CMK (cell line): Measurements from ENCODE around the gene NME4.

Experiments
- DNase-seq: peaks from one replicate; pipeline ENCODE4 v3.0.0-alpha.2; 2010; ENCODE audit warnings: low read depth

NME4 gene

GRCh38 chr16:363766-364490 is 33.1 kb upstream of the NME4 start:
- no peak for DNase-seq

GRCh38 chr16:364595-365491 is 32.2 kb upstream of the NME4 start:
- no peak for DNase-seq

GRCh38 chr16:366476-366875 is 30.5 kb upstream of the NME4 start:
- no peak for DNase-seq

- no peak for DNase-seq
These were observed 29.6 kb upstream of the NME4 start for GRCh38 chr16:367333-367903.

- no peak for DNase-seq
These were observed 28.4 kb upstream of the NME4 start for GRCh38 chr16:368388-369158.

- DNase-seq: no peak
These were observed 27.6 kb upstream of the NME4 start for GRCh38 chr16:369275-369865.

GRCh38 chr16:369866-370436 is 27.0 kb upstream of the NME4 start:
- no peak for DNase-seq

GRCh38 chr16:370443-370842 is 26.6 kb upstream of the NME4 start, which contains the start of gene MRPL28:
TSS of gene MRPL28 (minus strand) at chr16:370538. CDS start at chr16:370218, 320 bp downstream.
- DNase-seq: peak; percentile 83

- DNase-seq: no peak
These were observed 26.0 kb upstream of the NME4 start for GRCh38 chr16:370979-371514.

GRCh38 chr16:371515-372301 is 25.3 kb upstream of the NME4 start:
- no peak for DNase-seq

GRCh38 chr16:372302-372983 is 24.6 kb upstream of the NME4 start:
- no peak for DNase-seq

- no peak for DNase-seq
These were observed 23.9 kb upstream of the NME4 start for GRCh38 chr16:373020-373598.

GRCh38 chr16:373848-374615 is 23.0 kb upstream of the NME4 start:
- DNase-seq: no peak

- no peak for DNase-seq
These were observed 22.4 kb upstream of the NME4 start for GRCh38 chr16:374616-374926.

GRCh38 chr16:375212-375611 is 21.8 kb upstream of the NME4 start:
- no peak for DNase-seq

GRCh38 chr16:375927-376816 is 20.8 kb upstream of the NME4 start:
- no peak for DNase-seq

GRCh38 chr16:376817-377418 is 20.1 kb upstream of the NME4 start:
- no peak for DNase-seq
